Neural cell (in vitro differentiated cells): Measurements from ENCODE around the gene HDAC10.

Source experiments
- EP300 ChIP-seq: fragments of 450-650 bp; conservative IDR thresholded peaks from 2 replicates; pipeline ENCODE4 v1.6.1; 2014; ENCODE audit warnings: antibody characterized with exemption, mild to moderate bottlenecking, moderate library complexity; ENCODE audit not compliant: poor library complexity, severe bottlenecking
- POLR2AphosphoS5 ChIP-seq: IDR thresholded peaks from 2 replicates; pipeline ENCODE4 v1.6.1; 2012
- TF ChIP-seq, protein P1 (sequence below): fragments of 450-650 bp; IDR thresholded peaks from 2 replicates; pipeline ENCODE4 v1.5.1; 2014; ENCODE audit warnings: antibody characterized with exemption, mild to moderate bottlenecking, moderate library complexity; ENCODE audit not compliant: poor library complexity, severe bottlenecking

DNA sequence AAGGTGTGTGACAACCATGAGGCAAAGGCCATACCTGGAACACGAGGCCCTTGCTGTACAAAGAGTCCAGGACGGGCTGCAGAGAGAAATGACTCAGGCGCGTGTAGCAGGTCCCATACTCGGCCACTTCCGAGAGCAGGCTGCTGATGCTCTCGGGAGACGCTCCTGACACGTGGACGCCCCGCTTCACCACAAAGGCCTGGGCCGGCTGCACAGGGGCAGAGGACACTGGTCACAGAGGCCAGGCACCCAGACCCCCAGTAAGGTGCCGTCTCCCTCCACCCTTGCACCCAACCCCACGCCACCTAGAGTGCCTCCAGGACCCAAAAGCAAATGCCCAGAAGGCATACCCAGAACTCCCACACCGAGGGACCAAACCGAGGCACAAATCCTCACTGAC is 21.7 kb downstream of the HDAC10 start:
- TF ChIP-seq EP300 (no peak), POLR2AphosphoS5 (no peak)
- TF ChIP-seq, protein P1, sequence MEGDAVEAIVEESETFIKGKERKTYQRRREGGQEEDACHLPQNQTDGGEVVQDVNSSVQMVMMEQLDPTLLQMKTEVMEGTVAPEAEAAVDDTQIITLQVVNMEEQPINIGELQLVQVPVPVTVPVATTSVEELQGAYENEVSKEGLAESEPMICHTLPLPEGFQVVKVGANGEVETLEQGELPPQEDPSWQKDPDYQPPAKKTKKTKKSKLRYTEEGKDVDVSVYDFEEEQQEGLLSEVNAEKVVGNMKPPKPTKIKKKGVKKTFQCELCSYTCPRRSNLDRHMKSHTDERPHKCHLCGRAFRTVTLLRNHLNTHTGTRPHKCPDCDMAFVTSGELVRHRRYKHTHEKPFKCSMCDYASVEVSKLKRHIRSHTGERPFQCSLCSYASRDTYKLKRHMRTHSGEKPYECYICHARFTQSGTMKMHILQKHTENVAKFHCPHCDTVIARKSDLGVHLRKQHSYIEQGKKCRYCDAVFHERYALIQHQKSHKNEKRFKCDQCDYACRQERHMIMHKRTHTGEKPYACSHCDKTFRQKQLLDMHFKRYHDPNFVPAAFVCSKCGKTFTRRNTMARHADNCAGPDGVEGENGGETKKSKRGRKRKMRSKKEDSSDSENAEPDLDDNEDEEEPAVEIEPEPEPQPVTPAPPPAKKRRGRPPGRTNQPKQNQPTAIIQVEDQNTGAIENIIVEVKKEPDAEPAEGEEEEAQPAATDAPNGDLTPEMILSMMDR: no peak
